ENCODE data around the gene UBXN7. TPM values are rescaled to one million over a fixed set of nuclear protein-coding genes. Genes with fewer than 3 reads are reported as not detected.
"Not testable (repeated sequence)": the region's sequence is repeated elsewhere in the genome, so short reads cannot be mapped to it uniquely, and the experiment has no call there.

UBXN7 gene
- total RNA-seq, 3 donors from 2014 or later (not counting 1 experiment from before 2014, with no cell fraction given), result 82.0 to 97.2 (median 82.4) TPM

DNA sequence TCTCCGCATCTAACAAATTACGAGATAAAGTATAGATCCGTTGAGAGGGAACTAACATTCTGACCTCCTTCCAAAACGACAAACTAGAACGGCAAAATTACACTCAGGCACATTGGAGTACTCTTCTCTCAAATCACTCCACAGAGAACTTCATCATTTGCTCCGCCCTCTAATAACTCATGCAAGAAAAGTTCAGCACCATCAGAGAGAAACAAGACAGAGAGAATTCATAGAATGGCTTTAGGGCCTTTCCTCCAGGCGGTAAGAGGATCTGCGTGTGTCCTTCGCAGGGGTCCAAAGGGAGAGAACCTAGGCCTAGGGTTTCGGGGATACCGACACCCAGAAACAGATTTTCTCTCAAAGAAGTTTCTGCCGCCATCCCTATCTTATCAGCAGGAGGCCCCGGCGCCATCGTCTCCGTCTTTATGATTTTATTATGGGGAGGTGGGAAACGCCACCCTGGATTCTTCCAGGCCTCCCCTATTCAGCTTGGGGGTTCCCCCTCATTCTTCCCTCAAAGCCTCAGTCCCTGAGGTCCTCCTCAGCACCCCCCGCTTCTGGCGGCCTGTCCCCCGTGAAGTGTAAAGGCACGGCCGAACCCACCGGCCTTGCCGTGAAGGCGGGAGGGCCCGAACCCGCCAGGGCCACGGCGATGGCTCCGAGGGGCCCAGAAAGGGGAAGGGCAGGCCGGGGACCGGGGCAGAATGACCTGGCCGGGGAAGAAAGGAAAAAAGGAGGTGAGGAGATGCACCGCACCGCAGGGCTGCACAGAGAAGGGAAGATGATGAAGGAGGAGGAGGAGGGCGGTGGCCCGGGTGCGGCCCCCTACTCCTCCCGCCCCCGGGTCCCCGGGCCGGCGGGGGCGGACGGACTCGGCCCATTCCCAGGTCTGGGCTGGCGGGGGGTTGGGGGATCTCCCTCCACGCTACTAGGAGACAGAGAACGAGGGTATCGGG, 768 bp downstream of the UBXN7 start:
- Histone ChIP-seq H3K4me1 (ENCODE audit: control insufficient read depth, insufficient read depth, low read length) (peaks cover 11% of the 10 kb centered on the region), H3K27ac (ENCODE audit: low read length) (peak overlapping the region; percentile 81), H3K4me3 (ENCODE audit: low read length) (peak overlapping the region; percentile 86), H3K36me3 (ENCODE audit: control insufficient read depth, insufficient read depth, low read length) (peaks cover 7% of the 10 kb centered on the region), H3K9me3 (ENCODE audit: control insufficient read depth, insufficient read depth, low read length) (no peaks in the 10 kb centered on the region), H3K27me3 (ENCODE audit: control insufficient read depth, insufficient read depth, low read length) (no peaks in the 10 kb centered on the region)
- Mint-ChIP-seq H3K9me3 (no peaks in the 10 kb centered on the region), H3K27ac (peak overlapping the region; percentile 94 to 96), H3K4me3 (peak overlapping the region; percentile 97), H3K36me3 (no peaks in the 10 kb centered on the region), H3K27me3 (ENCODE audit: low read depth in 2 of 2) (no peaks in the 10 kb centered on the region), H3K4me1 (peaks cover 21 to 27% of the 10 kb centered on the region in 2 donors)
- TF ChIP-seq, protein P1, sequence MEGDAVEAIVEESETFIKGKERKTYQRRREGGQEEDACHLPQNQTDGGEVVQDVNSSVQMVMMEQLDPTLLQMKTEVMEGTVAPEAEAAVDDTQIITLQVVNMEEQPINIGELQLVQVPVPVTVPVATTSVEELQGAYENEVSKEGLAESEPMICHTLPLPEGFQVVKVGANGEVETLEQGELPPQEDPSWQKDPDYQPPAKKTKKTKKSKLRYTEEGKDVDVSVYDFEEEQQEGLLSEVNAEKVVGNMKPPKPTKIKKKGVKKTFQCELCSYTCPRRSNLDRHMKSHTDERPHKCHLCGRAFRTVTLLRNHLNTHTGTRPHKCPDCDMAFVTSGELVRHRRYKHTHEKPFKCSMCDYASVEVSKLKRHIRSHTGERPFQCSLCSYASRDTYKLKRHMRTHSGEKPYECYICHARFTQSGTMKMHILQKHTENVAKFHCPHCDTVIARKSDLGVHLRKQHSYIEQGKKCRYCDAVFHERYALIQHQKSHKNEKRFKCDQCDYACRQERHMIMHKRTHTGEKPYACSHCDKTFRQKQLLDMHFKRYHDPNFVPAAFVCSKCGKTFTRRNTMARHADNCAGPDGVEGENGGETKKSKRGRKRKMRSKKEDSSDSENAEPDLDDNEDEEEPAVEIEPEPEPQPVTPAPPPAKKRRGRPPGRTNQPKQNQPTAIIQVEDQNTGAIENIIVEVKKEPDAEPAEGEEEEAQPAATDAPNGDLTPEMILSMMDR (IDR thresholded peaks at IDR 0.05), result no peak
- intact Hi-C loops (cut with micrococcal nuclease), result loop anchor here (1.0 to 2.0 kb wide), 3 partner anchors 71 to 178 kb away; partner anchors contain the start of gene RNF168
- ATAC-seq, result peak; percentile 13 to 43 (median 20)
- peak; percentile 32 to 61 for DNase-seq
- WGBS (ENCODE audit: insufficient coverage), result under 1% methylated on average over 45 of the region's 50 CpGs

DNA sequence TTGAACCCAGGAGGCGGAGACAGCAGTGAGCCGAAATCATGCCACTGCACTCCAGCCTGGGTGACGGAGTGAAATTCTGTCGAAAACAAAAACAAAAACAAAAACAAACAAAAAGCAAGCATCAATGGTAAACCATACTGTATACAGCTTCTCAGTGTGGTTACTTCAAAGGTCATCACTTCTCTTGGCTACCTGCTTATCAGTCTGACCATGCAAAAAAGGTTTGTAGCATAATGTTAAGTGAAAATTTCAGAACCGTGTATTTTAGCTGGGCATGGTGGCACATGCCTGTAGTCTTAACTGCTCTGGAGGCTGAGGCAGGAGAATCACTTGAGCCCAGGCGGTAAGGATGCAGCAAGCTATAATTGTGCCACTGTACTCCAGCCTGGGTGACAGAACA, 4.2 kb downstream of the UBXN7 start:
- peaks cover 14% of the 10 kb centered on the region for H3K4me1 ChIP-seq (ENCODE audit: control insufficient read depth, insufficient read depth, low read length)
- no peaks in the 10 kb centered on the region for H3K9me3 Mint-ChIP-seq
- peaks cover 40 to 45% of the 10 kb centered on the region in 2 donors for H3K4me1 Mint-ChIP-seq
- no peak overlapping the region for H3K27ac ChIP-seq (ENCODE audit: low read length)
- H3K9me3 ChIP-seq (ENCODE audit: control insufficient read depth, insufficient read depth, low read length), result no peaks in the 10 kb centered on the region
- ATAC-seq, result no peak
- peaks cover 7% of the 10 kb centered on the region for H3K36me3 ChIP-seq (ENCODE audit: control insufficient read depth, insufficient read depth, low read length)
- H3K4me3 Mint-ChIP-seq, result no peak overlapping the region
- intact Hi-C loops (cut with micrococcal nuclease), result no loop called here
- no peak overlapping the region for H3K4me3 ChIP-seq (ENCODE audit: low read length)
- no peaks in the 10 kb centered on the region for H3K27me3 Mint-ChIP-seq (ENCODE audit: low read depth in 2 of 2)
- DNase-seq, result no peak
- TF ChIP-seq, protein P1 (IDR thresholded peaks at IDR 0.05), result no peak
- H3K27me3 ChIP-seq (ENCODE audit: control insufficient read depth, insufficient read depth, low read length), result no peaks in the 10 kb centered on the region
- no peaks in the 10 kb centered on the region for H3K36me3 Mint-ChIP-seq
- WGBS (ENCODE audit: insufficient coverage), result 90% methylated on average over 6 of the region's 6 CpGs
- no peak overlapping the region for H3K27ac Mint-ChIP-seq

DNA sequence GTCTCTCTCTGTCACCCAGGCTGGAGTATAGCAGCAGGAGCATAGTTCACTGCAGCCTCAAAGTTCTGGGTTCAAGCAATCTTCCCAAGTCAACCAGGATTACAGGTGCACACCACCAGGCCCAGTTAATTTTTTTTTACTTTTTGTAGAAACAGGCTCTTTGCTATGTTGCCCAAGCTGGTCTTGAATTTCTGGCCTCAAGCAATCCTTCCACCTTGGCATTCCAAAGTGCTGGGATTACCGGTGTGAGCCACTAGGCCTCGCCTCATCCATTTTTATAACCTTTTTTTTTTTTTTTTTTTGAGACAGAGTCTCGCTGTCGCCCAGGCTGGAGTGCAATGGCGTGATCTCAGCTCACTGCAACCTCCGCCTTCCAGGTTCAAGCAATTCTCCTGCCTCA, 7.8 kb downstream of the UBXN7 start:
- H3K27ac Mint-ChIP-seq; H3K27me3 Mint-ChIP-seq (ENCODE audit: low read depth in 2 of 2); H3K36me3 ChIP-seq (ENCODE audit: control insufficient read depth, insufficient read depth, low read length); H3K9me3 Mint-ChIP-seq; H3K27ac ChIP-seq (ENCODE audit: low read length); H3K36me3 Mint-ChIP-seq; DNase-seq; H3K4me3 ChIP-seq (ENCODE audit: low read length); H3K4me1 ChIP-seq (ENCODE audit: control insufficient read depth, insufficient read depth, low read length); H3K9me3 ChIP-seq (ENCODE audit: control insufficient read depth, insufficient read depth, low read length); H3K27me3 ChIP-seq (ENCODE audit: control insufficient read depth, insufficient read depth, low read length); intact Hi-C loops (cut with micrococcal nuclease); H3K4me3 Mint-ChIP-seq; ATAC-seq: not testable (repeated sequence)
- 100% methylated on average over 6 of the region's 6 CpGs for whole genome bisulfite sequencing (ENCODE audit: insufficient coverage)
- peaks cover 39 to 44% of the 10 kb centered on the region in 2 donors for H3K4me1 Mint-ChIP-seq

DNA sequence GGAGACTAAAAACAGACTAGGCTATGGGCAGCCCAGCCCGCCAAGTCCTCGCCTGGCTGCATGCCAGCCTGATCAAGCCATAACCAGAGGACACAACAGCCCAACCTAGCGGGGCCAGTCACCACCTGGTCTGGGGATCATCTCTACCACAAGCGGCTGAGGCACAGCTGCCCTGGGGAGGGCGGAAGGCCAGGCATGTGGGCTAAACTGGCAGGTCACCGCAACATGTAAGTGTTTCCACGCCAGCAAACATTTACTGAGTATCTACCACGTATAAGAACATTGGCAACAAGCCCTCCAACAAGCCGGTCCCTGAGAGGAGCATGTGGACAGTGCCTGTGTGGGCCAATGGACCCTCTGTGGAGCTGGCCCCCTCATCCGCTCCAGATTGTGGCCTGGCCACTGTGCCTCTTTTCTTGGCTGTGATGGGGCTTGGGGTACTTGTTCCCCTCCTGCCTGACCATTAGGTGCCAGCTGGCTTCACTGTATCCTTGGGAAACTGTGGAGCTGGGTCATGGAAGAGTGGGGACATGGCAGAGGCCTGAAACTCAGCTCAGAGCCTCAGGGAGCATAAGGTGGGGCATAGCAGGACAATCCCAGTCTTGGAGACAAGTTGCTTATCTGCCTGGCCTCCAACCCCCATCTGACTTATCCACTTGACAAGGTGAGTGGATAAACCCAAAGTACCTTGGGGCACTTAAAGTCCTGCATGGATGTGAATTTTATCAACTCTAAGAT, 9.0 kb downstream of the UBXN7 start:
- no peaks in the 10 kb centered on the region for H3K9me3 Mint-ChIP-seq
- WGBS (ENCODE audit: insufficient coverage), result 69% methylated on average over 10 of the region's 10 CpGs
- Histone ChIP-seq H3K9me3 (ENCODE audit: control insufficient read depth, insufficient read depth, low read length) (no peaks in the 10 kb centered on the region), H3K27me3 (ENCODE audit: control insufficient read depth, insufficient read depth, low read length) (no peaks in the 10 kb centered on the region), H3K4me1 (ENCODE audit: control insufficient read depth, insufficient read depth, low read length) (peaks cover 6% of the 10 kb centered on the region), H3K36me3 (ENCODE audit: control insufficient read depth, insufficient read depth, low read length) (peaks cover 4% of the 10 kb centered on the region), H3K4me3 (ENCODE audit: low read length) (no peak overlapping the region), H3K27ac (ENCODE audit: low read length) (no peak overlapping the region)
- TF ChIP-seq, protein P1 (IDR thresholded peaks at IDR 0.05), result no peak
- no peaks in the 10 kb centered on the region for H3K27me3 Mint-ChIP-seq (ENCODE audit: low read depth in 2 of 2)
- peak overlapping the region; percentile 12 to 66 for H3K27ac Mint-ChIP-seq
- peaks cover 48 to 53% of the 10 kb centered on the region in 2 donors for H3K4me1 Mint-ChIP-seq
- intact Hi-C loops (cut with micrococcal nuclease), result no loop called here
- H3K36me3 Mint-ChIP-seq, result no peaks in the 10 kb centered on the region
- no peak overlapping the region for H3K4me3 Mint-ChIP-seq
- DNase-seq (no peak), ATAC-seq (peak in 2 of 3 donors; percentile 38 to 53)

DNA sequence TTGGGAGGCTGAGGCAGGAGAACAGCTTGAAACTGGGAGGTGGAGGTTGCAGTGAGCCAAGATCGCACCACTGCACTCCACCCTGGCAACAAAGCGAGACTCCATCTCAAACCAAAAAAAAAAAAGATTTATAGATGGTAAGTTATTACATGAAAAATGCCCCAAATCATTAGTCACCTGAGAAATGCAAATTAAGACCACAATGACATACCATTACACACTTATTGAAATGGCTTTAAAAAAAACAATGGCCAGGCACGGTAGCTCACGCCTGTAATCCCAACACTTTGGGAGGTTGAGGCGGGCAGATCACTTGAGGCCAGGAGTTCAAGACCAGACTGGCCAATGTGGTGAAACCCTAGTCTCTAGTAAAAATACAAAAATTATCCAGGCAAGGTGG, 10.6 kb downstream of the UBXN7 start:
- Mint-ChIP-seq H3K27ac (peak overlapping the region in 1 of 2 donors; percentile 31), H3K4me1 (peaks cover 54 to 66% of the 10 kb centered on the region in 2 donors)
- H3K4me1 ChIP-seq (ENCODE audit: control insufficient read depth, insufficient read depth, low read length); ATAC-seq; H3K9me3 ChIP-seq (ENCODE audit: control insufficient read depth, insufficient read depth, low read length); DNase-seq; H3K36me3 Mint-ChIP-seq; H3K4me3 Mint-ChIP-seq; H3K27ac ChIP-seq (ENCODE audit: low read length); H3K9me3 Mint-ChIP-seq; H3K27me3 Mint-ChIP-seq (ENCODE audit: low read depth in 2 of 2); H3K27me3 ChIP-seq (ENCODE audit: control insufficient read depth, insufficient read depth, low read length); intact Hi-C loops (cut with micrococcal nuclease); H3K36me3 ChIP-seq (ENCODE audit: control insufficient read depth, insufficient read depth, low read length); H3K4me3 ChIP-seq (ENCODE audit: low read length): not testable (repeated sequence)
- 92% methylated on average over 3 of the region's 5 CpGs for WGBS (ENCODE audit: insufficient coverage)
